Hippocampal formation (tissue), 2 donors: ENCODE data around the gene TTBK2.
"Not testable (repeated sequence)": the region's sequence is repeated elsewhere in the genome, so short reads cannot be mapped to it uniquely, and the experiment has no call there.

Experiments
- DNase-seq, 2 donors: peaks; one replicate each; lab custom pipeline; 2025; lab: John Stamatoyannopoulos, UW

The TTBK2 gene

GRCh38 chr15:42826251-42826890, 94.2 kb downstream of the TTBK2 start:
- no peak for DNase-seq

DNA sequence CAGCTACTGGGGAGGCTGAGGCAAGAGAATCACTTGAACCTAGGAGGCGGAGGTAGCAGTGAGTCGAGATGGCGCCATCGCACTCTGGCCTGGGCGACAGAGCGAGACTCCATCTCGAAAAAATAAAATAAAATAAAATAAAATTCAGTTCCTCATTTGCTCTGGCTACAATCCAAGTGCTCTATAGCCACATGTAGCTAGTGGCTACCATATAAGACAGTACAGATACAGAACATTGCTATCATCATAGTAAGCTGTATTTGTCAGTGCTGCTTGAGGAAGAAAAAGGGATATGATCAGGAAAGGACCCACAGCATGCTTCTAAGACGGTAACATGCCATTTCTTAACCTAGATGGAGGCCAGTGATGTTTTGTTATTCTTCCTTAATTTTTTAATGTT, 95.0 kb downstream of the TTBK2 start:
- no peak for DNase-seq

- DNase-seq: no peak
Observed at GRCh38 chr15:42820811-42821210, 99.8 kb downstream of the TTBK2 start.

- DNase-seq: no peak
Observed at GRCh38 chr15:42819786-42820185, 100.8 kb downstream of the TTBK2 start.

GRCh38 chr15:42811433-42811832, 109.1 kb downstream of the TTBK2 start:
- no peak for DNase-seq

GRCh38 chr15:42808913-42809312, 111.7 kb downstream of the TTBK2 start:
- no peak for DNase-seq

DNA sequence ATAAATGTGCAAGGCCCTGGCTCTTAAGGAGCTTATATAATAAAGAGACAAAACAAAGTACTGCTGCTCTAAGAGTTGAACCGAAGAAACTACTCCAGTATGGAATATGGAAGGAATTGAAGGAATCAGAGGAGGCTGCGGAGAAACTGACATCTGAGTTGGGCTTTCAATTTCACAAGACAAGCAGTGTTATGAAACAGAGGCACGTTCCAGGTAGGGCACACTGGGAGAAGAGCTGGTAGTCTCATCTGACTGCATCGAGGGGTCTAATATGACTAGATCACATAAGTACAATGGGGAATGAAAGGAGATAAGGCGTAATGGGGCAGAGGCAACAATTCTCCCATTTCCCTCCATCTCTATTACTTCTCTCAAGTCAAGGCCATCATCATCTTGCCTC, 115.3 kb downstream of the TTBK2 start:
- DNase-seq: no peak

DNA sequence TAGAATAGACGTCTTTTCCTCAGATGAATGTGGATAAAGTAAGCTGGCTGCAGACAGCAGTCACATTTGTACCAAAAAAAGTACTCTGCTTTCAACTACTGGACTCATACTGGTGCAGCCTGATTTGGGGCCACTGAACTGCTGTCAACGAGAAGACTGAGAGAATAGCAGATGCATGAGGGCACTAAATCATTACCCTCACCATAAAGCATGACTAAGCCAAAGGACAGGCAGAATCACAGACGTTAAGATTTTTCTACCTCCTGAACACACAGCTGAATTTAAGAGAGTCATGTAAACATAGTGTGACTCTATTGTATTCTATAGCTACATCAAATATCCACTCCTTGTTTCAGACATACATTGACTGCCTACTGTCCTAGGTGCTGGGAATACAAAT, 115.8 kb downstream of the TTBK2 start:
- no peak for DNase-seq

- no peak for DNase-seq
Observed at GRCh38 chr15:42803436-42803835, 117.1 kb downstream of the TTBK2 start.

DNA sequence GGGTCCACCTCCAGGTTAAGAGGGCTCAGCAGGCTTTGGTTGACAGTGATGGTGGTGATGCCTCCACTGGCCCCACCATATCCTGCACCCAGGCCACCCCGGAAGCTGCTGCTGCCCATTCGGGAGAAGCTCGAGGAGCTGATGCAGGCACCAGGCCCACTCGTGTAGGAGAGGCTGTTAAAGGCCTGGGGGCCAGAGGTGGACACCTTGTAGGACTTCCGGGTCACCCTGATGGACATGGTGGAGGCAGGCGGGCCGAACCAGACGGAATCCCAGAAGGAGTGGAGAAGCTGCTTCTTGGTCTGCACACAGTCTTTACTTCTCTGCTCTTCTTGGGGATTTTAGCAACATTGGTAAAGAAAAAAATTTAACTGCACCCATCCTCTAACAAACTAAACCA, 118.4 kb downstream of the TTBK2 start:
- DNase-seq: no peak

- DNase-seq: no peak
Observed at GRCh38 chr15:42800731-42801474, 119.7 kb downstream of the TTBK2 start.

DNA sequence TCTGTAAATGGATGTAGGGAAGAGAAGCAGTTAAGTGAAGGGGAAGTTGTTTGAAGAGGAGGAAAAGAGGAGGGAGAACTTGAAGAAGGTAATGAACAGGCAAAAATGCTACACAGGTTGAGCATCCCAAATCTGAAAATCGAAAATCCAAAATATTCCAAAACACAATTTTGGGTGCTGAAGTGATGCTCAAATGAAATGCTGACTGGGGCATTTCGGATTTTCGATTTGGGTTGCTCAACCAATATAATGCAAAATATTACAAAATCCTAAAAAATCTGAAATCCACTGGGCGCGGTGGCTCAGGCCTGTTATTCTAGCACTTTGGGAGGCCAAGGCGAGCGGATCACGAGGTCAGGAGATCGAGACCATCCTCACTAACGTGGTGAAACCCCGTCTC, 121.8 kb downstream of the TTBK2 start:
- no peak for DNase-seq

GRCh38 chr15:42796955-42797782, 123.4 kb downstream of the TTBK2 start:
- DNase-seq: no peak

- DNase-seq: no peak
Observed at GRCh38 chr15:42788725-42789124, 131.9 kb downstream of the TTBK2 start.

DNA sequence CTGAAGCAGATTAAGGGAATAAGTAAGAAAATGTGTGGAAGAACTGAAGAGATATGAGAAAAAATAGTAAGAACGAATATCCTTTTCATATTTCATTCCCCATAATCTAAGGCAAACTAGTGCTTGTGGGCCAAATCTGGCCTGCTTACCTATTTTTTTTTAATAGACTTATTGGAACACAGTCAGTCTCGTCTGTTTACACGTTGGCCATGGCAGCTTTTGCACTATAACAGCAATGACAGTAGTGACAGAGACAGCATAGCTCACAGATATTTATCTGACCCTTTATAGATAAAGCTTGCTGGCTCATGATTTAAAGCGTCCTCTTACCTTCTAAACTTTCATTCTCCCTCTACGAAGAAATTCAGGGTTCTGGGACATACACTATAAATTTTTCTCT, 133.6 kb downstream of the TTBK2 start:
- DNase-seq: no peak

DNA sequence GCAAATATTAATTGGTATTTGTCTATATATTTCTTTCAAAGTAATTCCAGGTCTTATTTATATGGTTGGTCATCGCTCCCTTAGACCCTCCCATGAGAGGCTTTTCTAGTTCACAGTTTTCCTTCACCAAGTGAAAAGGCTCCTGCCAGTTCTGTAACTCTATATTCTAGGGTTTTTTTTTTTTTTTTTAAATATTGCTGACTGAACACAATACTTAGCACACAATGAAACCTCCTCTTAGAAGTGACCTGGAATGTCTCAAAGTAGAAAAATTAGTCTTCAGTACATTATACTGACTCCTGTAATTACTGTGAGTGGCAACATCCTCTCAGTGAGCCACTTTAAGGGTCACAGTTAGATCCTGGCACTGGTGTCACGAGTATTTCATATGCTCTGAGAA, 135.0 kb downstream of the TTBK2 start:
- no peak for DNase-seq

- DNase-seq: no peak
Observed at GRCh38 chr15:42784705-42785104, 135.9 kb downstream of the TTBK2 start.

- DNase-seq: no peak
Observed at GRCh38 chr15:42782716-42783115, 137.9 kb downstream of the TTBK2 start.

DNA sequence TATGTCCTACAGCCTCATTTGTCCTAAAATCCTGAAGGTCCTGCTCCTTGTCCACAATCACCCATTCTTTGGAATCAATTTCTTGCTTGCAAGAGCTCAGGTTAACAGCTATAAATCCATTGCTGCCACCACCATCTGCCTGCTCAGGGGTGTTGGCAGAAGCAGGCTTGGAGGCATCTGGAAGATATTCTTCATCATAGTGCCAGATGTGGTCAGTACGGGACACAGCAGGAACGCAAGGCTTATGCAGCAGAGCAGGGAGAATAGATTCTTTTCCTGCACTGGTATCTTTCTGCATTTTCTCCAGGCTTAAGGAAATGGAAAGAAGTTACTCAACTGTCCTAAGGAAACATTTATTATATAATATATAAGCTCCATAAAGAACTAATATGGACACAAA, 145.2 kb downstream of the TTBK2 start:
- DNase-seq: no peak

DNA sequence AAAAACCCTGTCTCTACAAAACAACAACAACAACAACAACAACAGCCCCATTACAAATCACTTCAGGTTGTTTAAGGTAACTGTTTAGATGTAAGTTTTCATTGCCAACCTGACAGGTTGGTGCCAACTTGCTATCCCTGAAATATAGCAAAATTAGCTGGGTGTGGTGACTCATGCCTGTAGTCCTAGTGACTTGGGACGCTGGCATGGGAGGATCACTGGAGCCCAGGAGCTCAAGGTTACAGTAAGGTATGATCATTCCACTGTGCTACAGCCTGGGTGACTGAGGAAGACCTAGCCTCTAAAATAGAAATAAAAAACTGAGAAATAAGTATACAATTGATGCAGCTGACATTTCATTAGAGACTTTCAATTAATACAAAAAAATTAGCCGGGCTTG, 147.7 kb downstream of the TTBK2 start:
- DNase-seq: no peak

GRCh38 chr15:42772144-42772543, 148.4 kb downstream of the TTBK2 start:
- DNase-seq: no peak

DNA sequence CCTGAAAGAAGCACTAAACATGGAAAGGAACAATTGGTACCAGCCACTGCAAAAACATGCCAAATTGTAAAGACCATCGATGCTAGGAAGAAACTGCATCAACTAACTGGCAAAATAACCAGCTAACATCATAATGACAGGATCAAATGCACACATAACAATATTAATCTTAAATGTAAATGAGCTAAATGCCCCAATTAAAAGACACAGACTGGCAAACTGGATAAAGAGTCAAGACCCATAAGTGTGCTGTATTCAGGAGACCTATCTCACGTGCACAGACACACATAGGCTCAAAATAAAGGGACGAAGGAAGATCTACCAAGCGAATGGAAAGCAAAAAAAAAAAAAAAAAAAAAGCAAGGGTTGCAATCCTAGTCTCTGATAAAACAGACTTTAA, 154.5 kb downstream of the TTBK2 start:
- not testable (repeated sequence) for DNase-seq

GRCh38 chr15:42764154-42764731, 156.3 kb downstream of the TTBK2 start:
- DNase-seq: not testable (repeated sequence)
